Smooth muscle cell of trachea (primary cell): ENCODE measurements around the gene CLTC. TPM values are rescaled to one million over a fixed set of nuclear protein-coding genes. Genes with fewer than 3 reads are reported as not detected.

Experiments
- total RNA-seq: library from RNA; depleted of rRNA; stranded (reverse); fragments of >200 nt; gene quantifications from 2 replicates; pipeline ENCODE4 v1.2.1, GENCODE V29; 2014

The CLTC gene
- total RNA-seq = 523 and 890 TPM in 2 replicates

GRCh38 chr17:59619298-59620063 lies at the start of gene CLTC:
Gene CLTC, plus strand, starts transcription at chr17:59619895. Its CDS starts 237 bp downstream, at chr17:59620132.

GRCh38 chr17:59707149-59707970 lies 87.7 kb downstream of the CLTC start, which contains the start of the genes PTRH2 and VMP1:
Gene PTRH2, minus strand, starts transcription at chr17:59707430. Its CDS starts 9,452 bp downstream, at chr17:59697978.
Gene VMP1, plus strand, starts transcription at chr17:59707654. Its CDS starts 23,793 bp downstream, at chr17:59731447.

Other genes starting within 250 kb of the CLTC start
- 55.2 and 90.2 TPM in 2 replicates for gene DHX40, start 54.3 kb upstream of the CLTC start, total RNA-seq
- gene PTRH2, start 87.5 kb downstream of the CLTC start, total RNA-seq = 17.4 and 23.4 TPM in 2 replicates
- gene VMP1, start 87.8 kb downstream of the CLTC start, total RNA-seq = 137 and 177 TPM in 2 replicates